Measurements from ENCODE around the gene AKAP8L. TPM values are rescaled to one million over a fixed set of nuclear protein-coding genes. Genes with fewer than 3 reads are reported as not detected.

AKAP8L gene
- total and polyA plus RNA-seq, 2 of the 8 experiments (the other 6 are each of a cell fraction or from before 2014, with no cell fraction given): 75.1 to 138 TPM

- H2BK120ac ChIP-seq (replicated peaks; ENCODE audit: low read depth, low read length): no peak overlapping the region
- no peak overlapping the region for H4K8ac ChIP-seq (ENCODE audit: extremely low read depth, insufficient read depth, low read length)
- no peak overlapping the region for H2AK5ac ChIP-seq (ENCODE audit: low read depth, low read length)
- H3K79me2 ChIP-seq (ENCODE audit: control insufficient read depth in 1 of 2, insufficient read depth in 2 of 2, low read length in 2 of 2): peaks cover 3 to 8% of the 10 kb centered on the region in 2 experiments; a peak in 3 of 4 replicates
- H3K18ac ChIP-seq (ENCODE audit: extremely low read depth, low read length): no peak overlapping the region
- no peak overlapping the region for H3K56ac ChIP-seq (replicated peaks; ENCODE audit: insufficient read length, low read depth, low read length)
- H3K27ac ChIP-seq (ENCODE audit: low read depth, low read length): no peak overlapping the region
- H3K4me3 ChIP-seq (ENCODE audit: extremely low read depth in 1 of 4, insufficient read depth in 2 of 4, low read depth in 3 of 4, low read length in 4 of 4): no peak overlapping the region
- no peak overlapping the region for H2BK20ac ChIP-seq (ENCODE audit: low read length)
- H3K36me3 ChIP-seq (ENCODE audit: control insufficient read depth in 2 of 4, insufficient read depth in 4 of 4, low read length in 3 of 4): no peaks in the 10 kb centered on the region
- no peak for TF ChIP-seq SIX5 (IDR thresholded peaks at IDR 0.05; ENCODE audit: low read depth, low read length)
- TF ChIP-seq RBBP5 (IDR thresholded peaks at IDR 0.05; ENCODE audit: borderline replicate concordance, low read depth, low read length): no peak
- TF ChIP-seq JUN (IDR thresholded peaks at IDR 0.05; ENCODE audit: low read depth, low read length): no peak
- TF ChIP-seq NRF1 (IDR thresholded peaks at IDR 0.05; ENCODE audit: low read depth, low read length): no peak
- no peak for TF ChIP-seq TCF12 (IDR thresholded peaks at IDR 0.05; ENCODE audit: low read depth, low read length)
- TF ChIP-seq E2F6 (IDR thresholded peaks at IDR 0.05): no peak
- no peak for TF ChIP-seq ASH2L (IDR thresholded peaks at IDR 0.05; ENCODE audit: low read length)
- TF ChIP-seq BCL11A (IDR thresholded peaks at IDR 0.05; ENCODE audit: low read depth in 2 of 2, low read length in 2 of 2): no peak
- no peak for TF ChIP-seq MAX (IDR thresholded peaks at IDR 0.05)
- no peak for TF ChIP-seq CTBP2 (IDR thresholded peaks at IDR 0.05; ENCODE audit: borderline replicate concordance, insufficient read depth, insufficient read length, low read length)
- peaks cover 6% of the 10 kb centered on the region for H3K79me1 ChIP-seq (ENCODE audit: low read depth, low read length)
- no peak overlapping the region for H4K91ac ChIP-seq (replicated peaks; ENCODE audit: insufficient read length, low read length)
- WGBS, 2 experiments (ENCODE audit: extremely low coverage in 1 of 2, insufficient coverage in 1 of 2, insufficient read length in 1 of 2, insufficient replicate concordance in 2 of 2, low coverage in 1 of 2, low lambda C conversion rate in 2 of 2, missing lambda C conversion rate in 1 of 2): 93% methylated on average over 8 of the region's 8 CpGs; no CpG with 5 or more reads in 1 of the 2 experiments
- H3K23ac ChIP-seq (ENCODE audit: insufficient read length): no peak overlapping the region
- H3K9me3 ChIP-seq (ENCODE audit: insufficient read depth in 2 of 2, low read depth in 1 of 2, low read length in 1 of 2): no peaks in the 10 kb centered on the region
- H3K27me3 ChIP-seq (replicated peaks in 1 of 4; ENCODE audit: control insufficient read depth in 3 of 4, extremely low read depth in 1 of 4, insufficient read depth in 3 of 4, low read length in 3 of 4): no peaks in the 10 kb centered on the region
- CTCF ChIA-PET (ENCODE audit: partially characterized antibody): interaction anchor here (0.7 to 1.2 kb wide), 2 partner anchors 18 to 245 kb away, joined by 3 read pairs; no protein-coding TSS in a partner anchor
- peaks cover 0 to 2% of the 10 kb centered on the region in 2 experiments for H4K20me1 ChIP-seq (replicated peaks in 1 of 2; ENCODE audit: control insufficient read depth in 1 of 2, insufficient read depth in 2 of 2, low read length in 2 of 2)
- no peak overlapping the region for H3K9ac ChIP-seq (replicated peaks in 1 of 4; ENCODE audit: extremely low read depth in 1 of 4, low read depth in 3 of 4, low read length in 3 of 4)
- no peaks in the 10 kb centered on the region; a peak in 2 of 7 replicates for H3K4me1 ChIP-seq (replicated peaks in 1 of 4; ENCODE audit: control insufficient read depth in 3 of 4, insufficient read depth in 4 of 4, low read length in 3 of 4)
- no peak overlapping the region for H3K4ac ChIP-seq (replicated peaks; ENCODE audit: insufficient read length, low read depth, low read length)
- peaks cover 4% of the 10 kb centered on the region; the same call in 1 of the 2 replicates for H3K23me2 ChIP-seq (ENCODE audit: low read depth, low read length)
- no peak overlapping the region for H2BK15ac ChIP-seq (ENCODE audit: low read length)
- POLR2A ChIA-PET (ENCODE audit: partially characterized antibody): interaction anchor here (1.0 to 1.8 kb wide), 6 partner anchors 21 to 82 kb away, joined by 3 to 7 read pairs (median 4); partner anchors contain the start of genes AKAP8 and AKAP8L
- no peak for DNase-seq (ENCODE audit: low read depth in 1 of 2, low spot score in 2 of 2)
- no peak overlapping the region for H3K4me2 ChIP-seq (ENCODE audit: insufficient read depth in 1 of 2, low read depth in 2 of 2, low read length in 2 of 2)
- H2BK5ac ChIP-seq (ENCODE audit: low read depth, low read length): no peak overlapping the region
- H2BK12ac ChIP-seq (ENCODE audit: low read depth, low read length): no peak overlapping the region
- H2AFZ ChIP-seq (ENCODE audit: low read length): no peak overlapping the region
- no peak for FAIRE-seq
- no peak overlapping the region for H4K5ac ChIP-seq (ENCODE audit: insufficient read length, low read depth, low read length)
- no peak overlapping the region for H3K14ac ChIP-seq (ENCODE audit: insufficient read length)
Measured at GRCh38 chr19:15337202-15337601, 81.6 kb downstream of the AKAP8L start.

All from H1 (cell line).